ENCODE measurements around the gene DPP9.

DNA sequence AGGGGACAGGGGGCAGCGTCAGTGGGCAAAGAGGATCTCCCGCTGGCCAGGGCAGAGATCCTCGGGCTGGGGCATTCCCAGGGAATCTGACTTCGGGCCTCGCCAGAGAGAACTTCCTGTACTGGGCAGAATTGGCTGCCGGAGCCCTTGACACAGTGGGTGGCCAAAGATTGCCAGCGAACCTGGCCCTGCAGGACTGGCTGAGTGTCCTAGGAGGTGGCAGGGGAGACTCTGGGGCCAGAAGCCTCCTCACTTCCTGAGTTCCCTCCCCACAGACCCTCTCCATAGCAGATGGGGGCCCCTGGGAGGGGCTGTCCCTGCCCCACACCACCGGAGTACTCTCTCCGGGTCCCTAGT is 19.3 kb downstream of the DPP9 start:
- TF ChIP-seq POLR2AphosphoS5 (IDR thresholded peaks at IDR 0.05), result no peak
- TF ChIP-seq, protein P1, sequence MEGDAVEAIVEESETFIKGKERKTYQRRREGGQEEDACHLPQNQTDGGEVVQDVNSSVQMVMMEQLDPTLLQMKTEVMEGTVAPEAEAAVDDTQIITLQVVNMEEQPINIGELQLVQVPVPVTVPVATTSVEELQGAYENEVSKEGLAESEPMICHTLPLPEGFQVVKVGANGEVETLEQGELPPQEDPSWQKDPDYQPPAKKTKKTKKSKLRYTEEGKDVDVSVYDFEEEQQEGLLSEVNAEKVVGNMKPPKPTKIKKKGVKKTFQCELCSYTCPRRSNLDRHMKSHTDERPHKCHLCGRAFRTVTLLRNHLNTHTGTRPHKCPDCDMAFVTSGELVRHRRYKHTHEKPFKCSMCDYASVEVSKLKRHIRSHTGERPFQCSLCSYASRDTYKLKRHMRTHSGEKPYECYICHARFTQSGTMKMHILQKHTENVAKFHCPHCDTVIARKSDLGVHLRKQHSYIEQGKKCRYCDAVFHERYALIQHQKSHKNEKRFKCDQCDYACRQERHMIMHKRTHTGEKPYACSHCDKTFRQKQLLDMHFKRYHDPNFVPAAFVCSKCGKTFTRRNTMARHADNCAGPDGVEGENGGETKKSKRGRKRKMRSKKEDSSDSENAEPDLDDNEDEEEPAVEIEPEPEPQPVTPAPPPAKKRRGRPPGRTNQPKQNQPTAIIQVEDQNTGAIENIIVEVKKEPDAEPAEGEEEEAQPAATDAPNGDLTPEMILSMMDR (IDR thresholded peaks at IDR 0.05), result no peak
- TF ChIP-seq EP300 (IDR thresholded peaks at IDR 0.05), result no peak
